Stimulated activated CD8-positive, alpha-beta memory T cell treated with anti-CD3 and anti-CD28 coated beads, Interleukin-15, amount 100 ng/mL, for 48 hours (primary cell): ENCODE measurements around the gene RNU1-3.
"Not testable (repeated sequence)": the region's sequence is repeated elsewhere in the genome, so short reads cannot be mapped to it uniquely, and the experiment has no call there.

Experiments
- DNase-seq, 2 donors: peaks; one replicate each; pipeline ENCODE4 v3.0.0-alpha.2; 2020; ENCODE audit warnings: low read depth in 2 of 2

Gene RNU1-3

DNA sequence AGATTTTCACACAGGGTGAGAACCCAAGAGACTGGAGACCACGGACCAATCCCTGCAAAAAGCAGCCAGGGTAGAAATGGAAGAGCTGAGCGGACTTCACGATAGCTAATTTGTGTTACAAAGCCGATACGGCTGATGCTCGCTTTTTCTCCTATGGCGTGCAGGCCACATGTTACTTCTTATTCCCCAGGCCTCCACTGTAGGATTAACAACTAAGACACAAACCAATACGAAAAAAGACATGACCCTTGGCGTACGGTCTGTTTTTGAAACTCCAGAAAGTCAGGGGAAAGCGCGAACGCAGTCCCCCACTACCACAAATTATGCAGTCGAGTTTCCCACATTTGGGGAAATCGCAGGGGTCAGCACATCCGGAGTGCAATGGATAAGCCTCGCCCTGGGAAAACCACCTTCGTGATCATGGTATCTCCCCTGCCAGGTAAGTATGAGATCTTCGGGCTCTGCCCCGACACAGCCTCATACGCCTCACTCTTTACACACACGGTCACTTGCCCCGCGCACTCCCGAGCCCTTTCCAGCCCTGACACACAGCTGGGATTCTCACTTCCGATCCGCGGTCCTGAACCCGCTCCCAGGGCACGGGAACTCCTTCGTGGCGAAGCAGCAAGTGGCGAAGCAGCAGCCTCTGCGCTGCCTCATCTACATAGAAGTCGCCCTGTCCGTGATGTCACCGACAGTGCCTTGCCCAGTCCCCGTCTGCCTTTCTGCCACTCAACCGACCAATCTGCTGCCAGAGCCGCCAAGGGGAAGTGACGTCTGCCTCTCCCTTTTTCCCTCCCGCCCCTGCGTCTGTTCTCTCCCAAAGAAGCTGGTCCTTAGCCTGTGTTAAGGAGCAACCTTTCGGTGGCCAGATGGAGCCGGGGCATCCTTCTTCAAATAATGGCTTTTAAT is at the start of gene RNU1-3:
RNU1-3 (minus strand) TSS at position 447 of the 912 bp plus-strand sequence.
- not testable (repeated sequence) for DNase-seq

DNA sequence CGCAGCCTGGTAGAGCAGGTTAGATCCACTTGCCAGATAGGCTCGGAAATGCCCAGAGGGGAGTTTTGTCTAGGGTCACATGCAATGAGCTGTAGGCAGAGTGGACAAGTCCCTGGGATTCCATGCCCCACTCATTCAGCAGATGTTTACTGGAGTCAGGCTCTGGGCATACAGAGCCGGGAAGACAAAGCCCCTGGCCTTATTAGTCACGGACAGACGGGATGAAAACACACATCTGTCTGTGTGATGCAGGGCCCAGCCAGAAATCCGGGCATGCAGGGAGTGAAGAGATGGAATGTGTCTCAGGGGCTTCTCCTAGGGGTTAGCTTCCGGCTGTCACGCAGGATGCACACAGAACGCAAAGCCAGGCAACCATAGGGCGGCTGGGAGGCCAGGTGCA is 46.7 kb upstream of the RNU1-3 start:
- not testable (repeated sequence) for DNase-seq

DNA sequence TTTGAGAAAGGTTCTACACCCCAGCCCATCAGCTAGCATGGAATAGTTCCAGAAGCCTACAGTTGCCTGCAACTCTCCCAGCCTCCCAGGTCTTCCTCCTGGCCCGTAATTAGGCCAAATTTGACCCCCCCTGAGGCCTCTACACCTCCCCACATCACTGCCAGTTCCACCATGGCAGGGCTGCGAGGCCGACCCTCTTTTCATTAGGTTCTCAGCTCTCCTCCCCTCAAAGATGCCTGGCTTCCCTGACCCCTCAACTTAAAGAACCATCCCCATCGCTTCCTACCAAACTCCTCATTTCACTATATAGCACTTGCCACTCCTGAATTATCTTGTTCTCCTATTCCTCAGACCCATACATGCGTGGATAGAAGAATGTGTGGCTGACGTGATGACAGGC is 46.2 kb upstream of the RNU1-3 start:
- DNase-seq = not testable (repeated sequence)

DNA sequence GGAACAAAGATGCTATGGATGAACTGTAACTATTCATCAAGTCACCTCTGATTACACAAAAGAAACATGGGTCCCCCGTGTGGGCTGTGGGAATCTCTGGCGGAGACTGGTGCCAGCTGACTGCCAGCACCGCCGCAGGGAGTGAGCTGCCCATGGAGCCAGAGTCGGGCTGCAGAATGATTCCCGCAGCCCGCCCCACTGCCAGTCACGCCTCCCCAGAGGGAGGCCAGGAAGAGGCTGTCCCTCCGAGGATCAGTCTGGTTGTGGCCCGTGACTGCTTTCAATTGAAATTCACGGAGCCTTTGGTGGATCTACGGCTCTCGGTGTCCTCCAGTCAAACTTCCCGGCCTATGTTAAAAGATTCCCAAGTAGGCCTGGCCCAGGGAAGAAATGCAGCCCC is 45.8 kb upstream of the RNU1-3 start:
- not testable (repeated sequence) for DNase-seq

DNA sequence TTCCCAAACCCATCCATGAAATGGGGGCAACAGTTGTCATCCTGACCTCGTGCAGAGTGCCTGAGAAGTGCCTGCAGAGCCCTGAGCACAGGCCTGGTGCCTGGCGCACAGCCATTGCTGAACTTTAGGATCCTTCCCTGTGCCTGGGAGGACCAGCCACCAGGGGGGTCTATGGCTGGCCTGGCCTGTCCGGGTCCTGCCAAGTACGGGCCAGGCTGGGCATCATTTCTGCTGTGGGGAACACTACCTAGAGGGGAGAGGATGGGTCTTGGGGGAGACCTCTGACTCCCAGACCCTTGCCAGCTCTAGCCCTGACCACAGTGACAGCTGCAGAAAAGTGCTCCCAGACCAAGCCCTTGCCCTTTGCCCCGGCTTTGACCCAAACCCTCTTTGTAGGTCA is 45.4 kb upstream of the RNU1-3 start:
- DNase-seq = not testable (repeated sequence)

DNA sequence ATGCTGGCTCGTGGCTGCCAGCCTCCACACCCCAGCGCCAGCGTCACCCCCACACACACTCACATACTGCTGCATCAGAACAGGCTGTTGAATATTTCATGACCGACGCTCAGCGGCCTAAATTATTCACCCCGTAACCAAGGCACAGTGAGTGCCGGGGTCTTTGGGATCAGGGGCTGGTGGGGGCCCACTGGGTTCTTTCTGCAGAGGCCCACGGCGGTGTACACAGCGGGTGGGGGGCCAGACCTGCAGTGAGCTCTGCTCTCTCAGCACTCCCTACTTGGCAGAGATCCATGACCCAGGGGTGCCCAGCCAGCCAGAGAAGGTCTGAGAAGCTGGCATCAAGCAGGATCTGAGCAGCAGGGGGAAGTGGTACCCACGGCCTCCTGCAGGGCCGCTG is 43.9 kb upstream of the RNU1-3 start:
- not testable (repeated sequence) for DNase-seq

DNA sequence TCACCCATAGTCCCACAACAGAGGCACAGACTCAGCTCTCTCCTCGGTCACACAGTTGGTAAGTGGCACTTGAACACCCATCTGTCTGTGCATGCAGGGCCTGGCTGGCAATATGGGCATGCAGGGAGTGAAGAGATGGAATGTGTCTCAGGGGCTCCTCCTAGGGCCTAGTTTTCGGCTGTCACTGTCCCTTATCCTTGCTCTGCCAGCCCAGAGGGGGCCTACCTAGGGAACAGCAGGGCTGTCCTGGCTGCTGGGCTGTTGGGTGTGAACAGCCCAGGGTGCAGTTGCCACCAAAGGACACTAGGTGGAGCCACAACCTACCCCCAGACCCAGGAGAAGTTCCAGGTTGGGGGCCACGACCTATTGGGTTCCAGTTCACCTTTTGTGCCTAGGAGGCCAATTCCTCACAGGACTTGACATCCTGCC is 42.9 kb upstream of the RNU1-3 start:
- not testable (repeated sequence) for DNase-seq

DNA sequence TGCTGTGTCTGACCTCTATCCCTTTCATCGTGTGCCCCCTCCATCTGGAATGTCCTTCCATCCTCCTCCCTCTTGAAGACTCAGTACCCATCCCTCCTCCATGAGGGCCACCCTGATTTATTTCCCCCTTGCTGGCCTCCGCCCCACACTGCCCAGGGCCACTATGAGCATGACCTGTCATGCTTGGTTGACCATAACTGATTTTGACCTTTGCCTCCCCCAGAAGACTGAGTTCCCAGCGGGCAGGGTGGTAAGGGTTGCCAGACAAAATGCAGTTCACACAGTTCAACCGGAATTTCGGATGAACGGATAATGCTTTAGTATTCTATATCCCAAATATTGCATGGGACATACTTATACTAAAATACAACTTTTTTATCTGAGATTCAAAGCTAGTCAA is 42.0 kb upstream of the RNU1-3 start:
- DNase-seq = not testable (repeated sequence)

DNA sequence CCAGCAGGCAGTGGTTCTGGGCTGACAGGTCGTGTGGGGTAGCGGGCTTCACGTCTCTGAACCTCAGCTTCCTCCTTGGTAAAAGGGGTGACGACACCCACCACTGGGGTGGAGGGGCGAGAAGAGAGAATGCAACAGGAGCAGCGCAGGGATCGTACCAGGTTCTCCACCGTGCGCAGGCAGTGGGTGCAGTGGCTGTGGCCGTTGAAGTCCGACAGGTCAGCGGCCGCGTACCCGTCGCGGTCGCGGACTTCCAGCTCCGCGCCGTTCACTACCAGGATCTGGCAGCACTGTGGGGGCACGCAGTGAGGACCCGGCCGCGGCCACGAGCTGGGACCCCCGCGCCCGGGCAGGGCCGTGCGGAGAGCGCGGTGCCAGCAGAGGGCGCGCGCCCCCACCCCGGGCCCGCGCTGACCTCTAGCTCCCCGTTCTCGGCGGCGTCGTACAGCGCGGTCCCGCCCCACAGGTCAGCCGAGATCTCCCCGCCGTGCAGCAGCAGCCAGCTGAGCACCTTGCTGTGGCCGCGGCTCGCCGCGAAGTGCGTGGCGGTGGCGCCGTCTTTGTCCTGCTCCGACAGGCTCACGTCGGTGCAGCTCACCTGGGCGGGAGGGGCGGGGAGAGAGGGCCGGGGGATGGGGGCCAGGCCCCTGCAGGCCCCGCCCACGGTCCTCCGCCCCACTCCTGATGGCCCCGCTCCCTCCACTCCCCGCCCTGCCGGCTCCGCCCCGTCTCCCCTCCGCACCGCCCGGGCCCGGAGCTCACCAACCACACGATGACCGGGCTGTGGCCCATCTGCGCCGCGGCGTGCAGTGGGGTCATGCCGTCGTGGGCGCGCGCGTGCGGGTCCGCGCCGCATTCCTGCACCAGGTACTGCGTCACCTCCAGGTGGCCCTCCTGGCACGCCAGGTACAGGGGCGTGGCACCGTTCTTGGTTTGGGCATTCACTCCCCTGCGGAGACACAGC is 40.7 kb upstream of the RNU1-3 start:
- DNase-seq = not testable (repeated sequence)

DNA sequence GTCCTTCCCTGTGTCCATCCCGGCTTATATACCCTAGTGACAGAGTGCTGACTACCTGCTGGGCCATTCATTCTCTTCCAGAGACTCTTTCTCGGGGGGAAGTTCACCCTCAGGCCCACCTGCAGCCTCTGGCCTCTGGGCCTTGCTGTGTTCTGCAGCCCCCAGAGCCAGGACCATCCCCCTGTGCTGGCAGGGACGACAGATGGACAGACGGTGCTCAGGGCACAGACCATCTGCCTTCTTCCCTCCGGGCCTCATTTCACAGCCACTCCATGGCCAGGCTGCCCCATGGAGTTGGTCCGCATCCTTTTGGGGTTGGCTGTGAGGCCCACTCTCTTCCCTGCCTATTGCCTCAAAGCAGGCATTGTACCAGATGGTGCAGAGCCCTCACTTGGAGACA is 39.6 kb upstream of the RNU1-3 start:
- DNase-seq = not testable (repeated sequence)

DNA sequence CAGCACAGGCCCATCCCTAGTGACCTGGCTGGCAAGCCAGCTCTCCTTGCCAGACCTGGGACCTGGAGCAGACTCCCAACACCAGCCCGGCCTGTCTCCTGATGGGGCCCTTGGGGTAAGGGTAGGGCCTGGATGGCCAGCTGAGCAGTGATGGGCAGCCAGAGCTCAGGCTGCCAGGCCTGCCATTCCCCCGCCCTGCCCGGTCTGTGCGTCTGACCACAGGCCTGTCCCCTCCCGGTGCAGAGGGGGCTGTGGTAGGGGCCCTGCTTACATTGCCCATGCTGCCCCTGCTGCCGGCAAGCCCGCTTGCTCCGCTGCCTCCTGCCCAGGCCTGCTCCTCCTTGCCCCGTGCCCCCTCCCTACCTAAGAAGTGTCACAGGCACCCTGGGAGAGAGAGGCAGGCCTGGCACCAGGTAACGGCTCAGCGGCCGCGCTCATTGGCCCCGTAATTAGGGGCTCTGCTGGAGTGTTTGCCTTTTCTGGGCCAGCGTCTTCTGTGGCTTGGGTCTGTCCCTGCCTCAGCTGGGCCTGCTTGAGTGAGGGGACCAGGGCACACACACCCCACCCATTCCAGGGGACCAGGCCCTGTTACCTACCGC is 37.9 kb upstream of the RNU1-3 start:
- DNase-seq = not testable (repeated sequence)

DNA sequence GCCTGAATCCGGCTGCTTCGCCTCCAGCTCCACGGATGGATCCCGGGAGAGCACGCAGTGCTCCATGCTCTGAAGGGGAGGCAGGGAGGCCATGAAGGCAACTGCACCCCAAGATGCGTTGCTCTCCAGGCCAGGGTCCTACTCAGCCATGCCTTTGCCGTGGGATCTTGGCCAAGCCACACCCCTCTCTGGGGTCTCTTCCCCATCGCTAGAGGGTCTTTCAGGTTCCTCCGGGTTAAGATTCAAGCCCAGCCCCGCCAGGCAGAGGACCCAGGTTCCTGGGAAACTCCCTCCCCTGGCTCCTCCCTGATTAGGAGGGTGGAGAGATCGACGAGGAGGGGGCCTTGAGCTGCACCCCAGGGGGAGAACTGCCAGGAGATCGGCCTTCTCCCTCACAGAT is 37.3 kb upstream of the RNU1-3 start:
- DNase-seq = not testable (repeated sequence)

DNA sequence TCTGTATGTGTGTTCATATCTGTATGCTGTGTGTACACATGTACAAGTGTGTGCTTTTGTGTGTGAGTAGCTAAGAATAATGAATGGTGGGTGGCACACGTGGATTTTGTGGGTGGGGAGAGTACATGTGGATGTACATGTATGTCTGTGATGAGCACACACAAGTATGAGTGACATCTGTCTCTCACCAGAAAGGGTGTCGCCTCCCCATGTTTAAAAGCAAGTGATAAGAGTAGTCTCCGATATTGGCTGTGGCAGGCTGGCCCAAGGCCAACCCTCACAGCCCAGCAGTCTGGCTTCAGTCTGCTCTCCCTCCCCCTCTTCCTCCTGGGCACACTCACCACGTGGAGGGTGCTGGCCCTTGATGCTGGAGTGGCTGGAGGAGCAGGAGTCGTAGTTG is 36.9 kb upstream of the RNU1-3 start:
- DNase-seq = not testable (repeated sequence)

DNA sequence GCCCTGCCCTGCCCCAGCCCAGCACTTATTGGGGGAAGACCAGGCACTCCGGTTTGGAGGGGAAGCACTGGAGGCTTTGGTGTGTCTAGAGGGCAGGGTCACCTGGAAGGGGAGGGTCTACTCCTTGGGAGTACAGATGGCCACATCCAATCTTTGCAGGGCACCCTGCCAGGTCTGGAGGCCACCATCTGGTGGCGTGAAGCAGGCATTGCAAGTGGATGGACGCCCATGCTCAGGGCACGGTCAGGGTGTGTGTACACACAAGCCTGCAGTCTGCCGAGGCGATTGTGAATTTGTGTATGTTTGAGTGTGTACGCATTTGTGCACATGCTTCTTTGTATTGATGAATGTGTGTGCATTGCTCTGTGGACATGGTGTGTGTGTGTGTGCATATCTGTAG is 36.4 kb upstream of the RNU1-3 start:
- not testable (repeated sequence) for DNase-seq

DNA sequence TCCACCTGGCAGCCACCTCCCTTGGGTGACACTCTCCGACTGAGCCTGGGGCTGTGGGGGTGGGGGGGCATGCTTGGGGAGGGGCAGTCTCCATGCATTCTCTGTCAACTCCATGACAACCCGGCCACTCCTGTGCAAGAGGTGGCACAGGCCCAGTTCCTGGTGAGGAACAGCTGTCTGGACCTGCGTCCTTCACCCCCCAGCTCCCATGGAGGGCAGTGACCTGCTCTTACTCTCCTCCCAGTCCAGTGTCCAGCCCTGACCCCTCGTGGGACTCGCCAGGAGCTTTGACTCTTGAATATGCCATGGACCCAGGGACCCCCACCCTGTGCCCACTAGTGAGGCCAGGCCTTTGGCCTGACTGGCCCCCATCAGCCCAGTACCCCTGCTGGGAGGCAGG is 35.5 kb upstream of the RNU1-3 start:
- not testable (repeated sequence) for DNase-seq

DNA sequence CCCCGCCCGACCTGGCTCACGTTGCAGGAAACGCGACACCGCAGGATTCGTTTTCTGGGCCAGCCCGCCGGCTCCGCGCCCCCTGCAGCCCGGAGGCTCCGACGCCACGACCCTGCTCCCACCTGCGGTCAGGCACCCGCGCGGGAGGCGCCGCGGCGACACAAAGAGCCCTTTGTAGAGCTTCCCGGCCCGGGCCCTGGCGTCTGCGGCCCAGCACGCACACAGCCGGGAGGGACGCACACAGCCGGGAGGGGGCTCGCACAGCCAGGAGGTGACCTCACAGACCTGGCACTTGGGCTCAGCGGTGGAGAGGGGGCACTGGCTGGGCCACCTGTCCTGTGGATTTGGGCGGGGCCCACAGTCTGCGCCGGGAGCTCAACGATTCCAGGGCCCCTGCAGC is 34.4 kb upstream of the RNU1-3 start:
- not testable (repeated sequence) for DNase-seq

DNA sequence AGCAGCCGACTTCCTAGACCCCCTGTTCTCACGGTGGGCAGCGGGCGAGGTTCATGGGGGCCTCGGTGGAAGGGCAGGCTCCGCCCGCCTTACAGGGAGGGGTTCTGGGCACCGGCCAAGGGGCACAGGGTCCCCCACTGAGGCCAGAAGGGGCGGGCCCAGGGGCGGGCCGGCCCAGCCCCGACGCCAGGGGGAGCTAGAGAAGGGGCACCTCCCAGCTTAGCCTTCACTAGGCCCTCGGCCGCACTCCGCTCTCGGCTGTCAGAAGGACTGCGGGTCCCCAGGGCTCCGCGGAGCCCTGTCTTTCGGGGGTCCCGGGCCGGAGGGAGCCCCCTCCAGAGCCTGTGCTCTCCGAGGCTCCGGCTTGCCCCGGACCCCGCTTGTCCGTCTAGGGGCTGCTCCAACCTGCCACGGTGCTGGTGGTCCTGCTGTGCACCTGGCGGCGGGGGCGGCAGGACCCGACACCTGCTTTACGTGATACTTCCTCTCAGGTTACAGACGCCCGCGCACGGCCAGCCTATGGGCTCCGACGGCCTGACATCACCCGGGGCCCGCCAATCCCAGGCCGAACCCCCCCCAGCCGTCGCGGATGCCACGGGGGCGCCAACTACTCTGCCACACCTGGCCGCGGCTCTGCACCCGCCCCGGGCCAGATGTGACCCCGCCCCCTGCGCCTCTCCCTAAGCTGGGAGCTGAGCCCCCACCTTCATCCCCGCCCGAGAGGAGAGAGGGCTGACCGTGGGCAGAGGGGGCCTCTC is 33.6 kb upstream of the RNU1-3 start:
- DNase-seq = not testable (repeated sequence)

DNA sequence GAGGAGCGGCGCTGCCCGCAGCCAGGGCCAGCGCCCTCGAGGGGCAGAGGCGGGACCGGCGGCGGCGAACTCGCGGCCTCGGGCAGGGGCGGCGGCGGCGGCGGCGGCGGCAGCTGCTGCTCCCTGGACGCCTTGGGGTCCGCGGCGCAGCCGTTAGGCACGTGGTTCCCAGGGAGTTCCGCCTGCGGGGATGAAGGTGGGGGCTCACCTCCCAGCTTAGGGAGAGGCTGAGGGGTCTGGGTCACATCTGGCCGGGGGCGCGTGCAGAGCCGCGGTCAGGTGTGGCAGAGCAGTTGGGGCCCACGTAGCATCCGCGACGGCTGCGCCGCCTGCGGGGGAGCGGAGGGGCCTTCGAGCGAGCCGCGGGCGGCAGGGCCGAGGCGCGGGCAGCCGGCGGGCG is 32.7 kb upstream of the RNU1-3 start:
- not testable (repeated sequence) for DNase-seq

DNA sequence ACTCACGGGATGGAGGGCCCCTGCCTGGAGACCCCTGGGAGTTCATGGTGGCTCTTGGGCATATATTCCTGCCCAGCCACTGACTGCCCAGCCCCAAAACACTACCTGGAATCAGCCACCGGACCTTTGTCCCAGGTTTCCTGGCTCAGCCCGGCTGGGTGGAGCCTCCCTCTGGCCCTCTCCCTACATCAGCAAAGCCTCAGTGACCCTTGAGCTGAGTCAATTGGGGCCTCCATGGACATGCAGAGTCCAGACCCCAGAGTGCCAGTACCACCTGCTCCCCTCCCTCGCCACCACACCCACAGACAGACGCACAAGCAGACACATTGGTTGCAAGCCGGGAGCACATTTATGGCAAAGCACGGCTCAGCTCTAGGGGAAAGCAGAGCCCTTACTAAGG is 30.4 kb upstream of the RNU1-3 start:
- DNase-seq = not testable (repeated sequence)

DNA sequence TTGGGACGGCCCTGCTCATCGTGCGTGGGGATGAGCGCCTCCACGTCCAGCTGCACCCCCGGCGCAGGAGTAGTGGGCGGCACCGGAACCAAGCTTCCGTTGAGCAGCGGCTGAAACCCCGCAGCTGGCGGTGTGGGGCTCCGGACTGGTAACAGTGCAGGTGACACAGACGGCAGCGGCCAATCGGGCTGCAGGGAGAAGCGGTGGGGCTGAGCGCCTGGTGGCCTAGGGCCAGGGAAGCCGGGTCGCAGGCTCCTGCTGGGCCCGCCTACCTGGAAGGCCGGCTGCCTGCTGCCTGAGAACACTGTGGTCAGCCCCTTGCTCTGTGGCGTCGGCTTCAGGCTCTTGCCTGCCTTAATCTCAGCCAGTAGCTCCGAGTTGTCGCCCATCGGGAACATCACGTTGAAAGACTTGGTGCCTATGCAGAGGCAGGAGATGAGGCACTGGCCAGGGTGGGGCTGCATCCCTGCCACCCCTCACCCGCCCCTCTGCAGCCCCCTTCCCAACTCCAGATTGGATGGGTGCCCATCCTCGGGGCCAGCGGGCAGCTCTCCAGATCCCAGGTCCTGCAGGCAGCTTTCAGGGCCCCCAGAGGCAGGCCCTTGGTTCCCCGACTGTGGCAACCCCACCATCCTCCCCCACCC is 29.9 kb upstream of the RNU1-3 start:
- DNase-seq = not testable (repeated sequence)

DNA sequence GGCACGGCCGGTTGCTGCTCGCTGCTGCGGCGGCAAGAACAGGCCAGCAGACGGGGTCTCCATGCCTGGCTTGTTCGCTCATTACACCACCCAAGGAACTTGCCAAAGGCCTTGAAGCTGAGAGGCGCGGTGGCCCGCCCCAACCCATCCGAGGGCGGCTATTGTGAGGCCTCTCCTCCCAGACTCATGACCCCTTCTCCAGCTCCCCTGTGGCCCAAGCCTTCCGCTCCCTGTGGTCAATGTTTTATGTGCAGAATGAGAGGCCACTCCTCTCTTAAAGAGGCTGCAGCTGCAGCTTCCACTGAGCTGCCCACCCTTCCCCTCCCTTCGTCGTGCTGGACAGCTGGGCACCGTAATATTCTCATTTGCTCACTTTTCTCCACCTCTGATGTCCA is 27.6 kb upstream of the RNU1-3 start:
- not testable (repeated sequence) for DNase-seq
